Endothelial cell of umbilical vein (primary cell): ENCODE data around the gene SPINDOC. TPM values are rescaled to one million over a fixed set of nuclear protein-coding genes. Genes with fewer than 3 reads are reported as not detected.
A peak's percentile ranks its signal among the peaks of the same experiment; 100 is the strongest.

Experiments
- BruUV-seq: library from RNA; stranded (reverse); fragments of 400-500 nt; replicated peaks from 2 replicates; lab custom pipeline; 2021; lab: Mats Ljungman, UMichigan
- CTCF ChIA-PET: fragments of 300-600, 350-600 bp; sonication (Branson Sonifier 250); formaldehyde crosslinking; loops from one replicate; lab custom pipeline; 2021; ENCODE audit warnings: antibody characterized with exemption, inconsistent platforms; lab: Charles Lee
- POLR2A ChIA-PET: fragments of 300-600, 350-600 bp; sonication (Branson Sonifier 250); formaldehyde crosslinking; loops from one replicate; lab custom pipeline; 2021; ENCODE audit warnings: antibody characterized with exemption, inconsistent platforms; lab: Charles Lee
- DNase-seq: peaks from one replicate; pipeline ENCODE4 v3.0.0-alpha.2; 2011; ENCODE audit warnings: low read depth, low spot score
- FAIRE-seq: peaks from 2 replicates; lab custom pipeline; 2011; peaks lifted over from hg19 to GRCh38; lab: Jason Lieb, UNC
- H2AFZ ChIP-seq: 2 replicates; pipeline ENCODE4 v1.6.0; 2012; ENCODE audit warnings: low read depth, low read length, control low read depth, inconsistent platforms
- H3K27ac ChIP-seq: 2 replicates; pipeline ENCODE4 v1.5.1; 2011; ENCODE audit warnings: low read depth, mild to moderate bottlenecking, control low read depth, low read length, moderate library complexity; ENCODE audit not compliant: insufficient read depth
- H3K27me3 ChIP-seq, 2 experiments: 2 replicates each; pipeline versions ENCODE4 v1.6.0 to v1.6.1; 2011; ENCODE audit warnings: low read length in 2 of 2, mixed read lengths in 1 of 2; ENCODE audit not compliant: control insufficient read depth in 2 of 2, insufficient read depth in 2 of 2
- H3K36me3 ChIP-seq, 2 experiments: 2 replicates in 1 of 2; 3 replicates in 1 of 2; pipeline ENCODE4 v1.5.1; 2011; ENCODE audit warnings: low read length in 2 of 2, mild to moderate bottlenecking in 1 of 2, moderate library complexity in 1 of 2; ENCODE audit not compliant: control insufficient read depth in 2 of 2, insufficient read depth in 2 of 2; ENCODE audit errors: extremely low read depth in 1 of 2
- H3K4me1 ChIP-seq: 3 replicates; pipeline ENCODE4 v1.5.1; 2011; ENCODE audit warnings: mild to moderate bottlenecking, low read length; ENCODE audit not compliant: control insufficient read depth, insufficient read depth; ENCODE audit errors: extremely low read depth
- H3K4me2 ChIP-seq: 2 replicates; pipeline ENCODE4 v1.6.1; 2011; ENCODE audit warnings: low read length, control low read depth, mixed read lengths; ENCODE audit not compliant: insufficient read depth
- H3K4me3 ChIP-seq, 3 experiments: fragments of 200-600 bp in 1 of 3; sonication (generic), shearing (Covaris generic) in 1 of 3; replicated peaks in 1 of 3; 2 replicates each; pipeline ENCODE4 v1.5.1; 2011 to 2016; ENCODE audit warnings: control low read depth in 3 of 3, low read length in 3 of 3, mild to moderate bottlenecking in 2 of 3, inconsistent platforms in 1 of 3, low read depth in 1 of 3, moderate library complexity in 1 of 3; ENCODE audit not compliant: insufficient read depth in 1 of 3
- H3K79me2 ChIP-seq: 2 replicates; pipeline ENCODE4 v1.6.0; 2012; ENCODE audit warnings: low read length, inconsistent platforms; ENCODE audit not compliant: control insufficient read depth, insufficient read depth
- H3K9ac ChIP-seq: replicated peaks from 2 replicates; pipeline ENCODE3; 2011; ENCODE audit warnings: low read length, control low read depth; ENCODE audit not compliant: insufficient read depth; ENCODE audit errors: extremely low read depth
- H3K9me1 ChIP-seq: replicated peaks from 3 replicates; pipeline ENCODE4 v1.6.0; 2011; ENCODE audit warnings: mild to moderate bottlenecking, low read length; ENCODE audit not compliant: control insufficient read depth, insufficient read depth; ENCODE audit errors: extremely low read depth
- H3K9me3 ChIP-seq: replicated peaks from 2 replicates; pipeline ENCODE4 v1.5.1; 2012; ENCODE audit warnings: low read length, inconsistent platforms; ENCODE audit not compliant: control insufficient read depth, insufficient read depth
- H4K20me1 ChIP-seq: replicated peaks from 2 replicates; pipeline ENCODE3; 2011; ENCODE audit warnings: mild to moderate bottlenecking, low read length; ENCODE audit not compliant: control insufficient read depth, insufficient read depth; ENCODE audit errors: extremely low read depth
- EZH2 ChIP-seq: IDR thresholded peaks from 2 replicates; pipeline ENCODE4 v1.6.1; 2012; ENCODE audit warnings: borderline replicate concordance, low read depth, mild to moderate bottlenecking, moderate library complexity, low read length, inconsistent platforms; ENCODE audit not compliant: severe bottlenecking
- FOS ChIP-seq: IDR thresholded peaks from 2 replicates; pipeline ENCODE4 v1.6.1; 2011; ENCODE audit warnings: mild to moderate bottlenecking, low read length, moderate library complexity, borderline replicate concordance; ENCODE audit not compliant: insufficient read depth
- GATA2 ChIP-seq: IDR thresholded peaks from 2 replicates; pipeline ENCODE4 v1.7.0; 2011; ENCODE audit warnings: low read depth, mild to moderate bottlenecking, moderate library complexity, mixed read lengths, low read length; ENCODE audit not compliant: insufficient read length, insufficient read depth
- JUN ChIP-seq: IDR thresholded peaks from 2 replicates; pipeline ENCODE4 v1.6.1; 2011; ENCODE audit warnings: borderline replicate concordance, low read depth; ENCODE audit not compliant: insufficient read length, insufficient read depth
- MYC ChIP-seq: IDR thresholded peaks from one replicate; pipeline ENCODE4 v1.6.1; 2011; ENCODE audit warnings: mild to moderate bottlenecking, low read depth, low read length
- POLR2A ChIP-seq: IDR thresholded peaks from 2 replicates; pipeline ENCODE4 v1.6.1; 2012; ENCODE audit warnings: low read depth, mild to moderate bottlenecking, control low read depth, low read length
- POLR2AphosphoS5 ChIP-seq: IDR thresholded peaks from 2 replicates; pipeline ENCODE4 v1.6.1; 2012; ENCODE audit warnings: low read depth, mild to moderate bottlenecking, control low read depth, low read length, moderate library complexity; ENCODE audit not compliant: insufficient read depth
- dilution Hi-C: fragments of 300-500 bp; cut with MboI; formaldehyde crosslinking; loops from one replicate; pipeline ENCODE4 v1.15.0; 2019; ENCODE audit warnings: low sequenced_read_pairs; ENCODE audit not compliant: extremely low pct_ligation_motif_present
- intact Hi-C: fragments of 100-400 bp; cut with micrococcal nuclease; formaldehyde crosslinking; loops from one replicate; pipeline ENCODE4 v1.10.0; 2022
- polyA plus RNA-seq, 4 experiments: library from polyadenylated mRNA; depleted of rRNA in 3 of 4; stranded (reverse) in 3 of 4; unstranded in 1 of 4; fragments of >200 nt; gene quantifications; 2 replicates each; pipeline versions ENCODE4 v1.2.1 to v1.2.3, GENCODE V29; 2011 to 2012; ENCODE audit warnings: missing spikeins in 1 of 4
- total RNA-seq: library from RNA; stranded (reverse); gene quantifications from 2 replicates; pipeline ENCODE4 v1.2.3, GENCODE V29; 2021
- TF ChIP-seq, protein P1 (sequence below), 2 donors: IDR thresholded peaks; 1 replicate in 1 of 2; 2 replicates in 1 of 2; pipeline ENCODE4 v1.5.1; 2011; ENCODE audit warnings: low read length in 2 of 2, mild to moderate bottlenecking in 2 of 2, moderate library complexity in 2 of 2, control low read depth in 1 of 2, inconsistent platforms in 1 of 2, low read depth in 1 of 2; ENCODE audit not compliant: insufficient read depth in 1 of 2; ENCODE audit errors: extremely low read depth in 1 of 2
- TF ChIP-seq, protein P2 (sequence below): IDR thresholded peaks from 2 replicates; pipeline ENCODE4 v1.6.1; 2011; ENCODE audit not compliant: insufficient read depth, insufficient read length

SPINDOC gene
- total and polyA plus RNA-seq, 2 donors (not counting 3 experiments of a cell fraction or from before 2014, with no cell fraction given), result 29.4 to 54.5 TPM

DNA sequence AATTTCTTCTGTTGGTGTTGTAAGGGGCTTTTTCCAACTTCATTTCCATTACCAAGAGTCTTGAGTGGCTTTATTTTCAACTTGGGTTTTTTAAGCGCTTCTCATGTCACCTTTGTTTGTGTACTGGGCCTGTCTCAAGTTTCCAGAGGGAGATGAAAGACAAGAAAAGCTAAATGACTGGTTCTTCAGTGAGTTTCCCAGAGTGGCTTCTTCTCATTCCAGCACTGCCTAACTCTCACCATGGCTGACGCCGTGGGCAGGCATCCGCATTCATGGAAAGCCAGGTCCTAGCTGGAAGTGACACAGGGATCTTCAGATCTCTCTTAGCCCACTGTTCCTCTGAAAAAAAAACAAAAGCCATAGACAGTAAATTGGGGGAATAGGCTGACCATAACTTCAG is 54.3 kb downstream of the SPINDOC start:
- ChIA-PET POLR2A (interaction anchor here (0.6 kb wide), 1 partner anchor 38 kb away, joined by 3 read pairs; no protein-coding TSS in a partner anchor), CTCF (interaction anchor here (1.6 to 1.7 kb wide), 2 partner anchors 32 to 78 kb away, joined by 3 to 4 read pairs; no protein-coding TSS in a partner anchor)
- peaks cover 59% of the 10 kb centered on the region for H3K79me2 ChIP-seq

DNA sequence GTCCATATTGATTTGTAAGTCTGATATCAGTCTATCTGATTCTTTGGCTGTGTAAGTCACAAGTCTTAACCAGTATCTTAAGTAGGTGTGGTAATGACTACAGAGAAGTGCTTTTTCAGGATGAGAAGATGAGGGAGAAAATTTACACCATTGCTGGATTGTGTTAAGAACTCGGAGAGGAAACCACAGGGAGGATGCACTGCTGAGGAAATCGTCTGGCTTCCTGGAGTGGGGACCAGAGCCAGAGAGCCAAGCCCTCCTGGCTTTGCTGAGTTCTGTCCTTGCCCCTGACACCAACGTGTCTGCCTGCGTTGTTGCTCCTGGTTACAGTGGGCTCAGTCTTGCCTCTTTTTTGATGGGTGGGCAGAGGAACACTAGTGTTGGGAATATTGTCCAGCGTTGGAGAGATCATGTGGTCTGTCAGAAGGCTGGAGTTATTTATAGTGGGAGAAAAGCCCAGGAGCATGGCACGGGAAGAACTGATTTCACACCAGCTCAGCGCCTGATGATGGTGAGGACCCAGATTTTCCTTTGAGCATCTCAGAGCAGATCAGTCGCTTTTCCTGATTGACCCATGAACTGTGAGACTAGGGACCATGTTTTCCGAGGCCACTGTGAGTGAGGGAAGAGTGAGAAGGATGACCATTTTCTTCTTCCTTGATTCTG is 55.3 kb downstream of the SPINDOC start:
- BruUV-seq, result no TSS peak
- CTCF ChIA-PET, result no interaction called here
- peak; percentile 16 for DNase-seq

More for the DNA sequence above, 54.3 kb downstream of the SPINDOC start:
- no peak for FAIRE-seq
- TF ChIP-seq JUN, result no peak
- TF ChIP-seq MYC, result no peak
- no peak for TF ChIP-seq POLR2A
- no peak for TF ChIP-seq POLR2AphosphoS5
- TF ChIP-seq EZH2, result no peak
- TF ChIP-seq FOS, result no peak
- no TSS peak for BruUV-seq
- no peaks in the 10 kb centered on the region for H3K9me3 ChIP-seq
- no peak for DNase-seq
- H3K4me2 ChIP-seq, result no peak overlapping the region
- H3K4me3 ChIP-seq, result no peak overlapping the region
- peaks cover 0 to 2% of the 10 kb centered on the region in 2 experiments for H3K36me3 ChIP-seq
- no peak overlapping the region for H2AFZ ChIP-seq
- H3K4me1 ChIP-seq, result peaks cover 16% of the 10 kb centered on the region
- intact Hi-C loops, result no loop called here
- no peaks in the 10 kb centered on the region for H3K9me1 ChIP-seq
- dilution Hi-C loops, result no loop called here
- H3K27ac ChIP-seq, result no peak overlapping the region
- H3K27me3 ChIP-seq, result no peaks in the 10 kb centered on the region
- no peaks in the 10 kb centered on the region for H4K20me1 ChIP-seq
- no peak overlapping the region for H3K9ac ChIP-seq

More for the DNA sequence above, 55.3 kb downstream of the SPINDOC start:
- Histone ChIP-seq H2AFZ (no peak overlapping the region), H3K4me2 (no peak overlapping the region), H3K36me3 (peaks cover 0 to 2% of the 10 kb centered on the region in 2 experiments), H3K9me1 (no peaks in the 10 kb centered on the region), H3K27ac (no peak overlapping the region), H3K79me2 (peaks cover 63% of the 10 kb centered on the region), H3K27me3 (no peaks in the 10 kb centered on the region), H3K4me3 (no peak overlapping the region), H3K9ac (no peak overlapping the region), H3K4me1 (peaks cover 17% of the 10 kb centered on the region), H3K9me3 (no peaks in the 10 kb centered on the region), H4K20me1 (no peaks in the 10 kb centered on the region)
- intact Hi-C loops, result no loop called here
- no peak for TF ChIP-seq GATA2
- TF ChIP-seq JUN, result no peak
- TF ChIP-seq POLR2AphosphoS5, result no peak
- no peak for TF ChIP-seq POLR2A
- TF ChIP-seq, protein P1, sequence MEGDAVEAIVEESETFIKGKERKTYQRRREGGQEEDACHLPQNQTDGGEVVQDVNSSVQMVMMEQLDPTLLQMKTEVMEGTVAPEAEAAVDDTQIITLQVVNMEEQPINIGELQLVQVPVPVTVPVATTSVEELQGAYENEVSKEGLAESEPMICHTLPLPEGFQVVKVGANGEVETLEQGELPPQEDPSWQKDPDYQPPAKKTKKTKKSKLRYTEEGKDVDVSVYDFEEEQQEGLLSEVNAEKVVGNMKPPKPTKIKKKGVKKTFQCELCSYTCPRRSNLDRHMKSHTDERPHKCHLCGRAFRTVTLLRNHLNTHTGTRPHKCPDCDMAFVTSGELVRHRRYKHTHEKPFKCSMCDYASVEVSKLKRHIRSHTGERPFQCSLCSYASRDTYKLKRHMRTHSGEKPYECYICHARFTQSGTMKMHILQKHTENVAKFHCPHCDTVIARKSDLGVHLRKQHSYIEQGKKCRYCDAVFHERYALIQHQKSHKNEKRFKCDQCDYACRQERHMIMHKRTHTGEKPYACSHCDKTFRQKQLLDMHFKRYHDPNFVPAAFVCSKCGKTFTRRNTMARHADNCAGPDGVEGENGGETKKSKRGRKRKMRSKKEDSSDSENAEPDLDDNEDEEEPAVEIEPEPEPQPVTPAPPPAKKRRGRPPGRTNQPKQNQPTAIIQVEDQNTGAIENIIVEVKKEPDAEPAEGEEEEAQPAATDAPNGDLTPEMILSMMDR (IDR thresholded peaks at IDR 0.05; ENCODE audit: extremely low read depth in 1 of 2, insufficient read depth in 1 of 2, low read depth in 1 of 2, low read length in 2 of 2), result no peak
- no peak for TF ChIP-seq MYC
- TF ChIP-seq FOS, result no peak
- no peak for TF ChIP-seq EZH2
- TF ChIP-seq, protein P2, sequence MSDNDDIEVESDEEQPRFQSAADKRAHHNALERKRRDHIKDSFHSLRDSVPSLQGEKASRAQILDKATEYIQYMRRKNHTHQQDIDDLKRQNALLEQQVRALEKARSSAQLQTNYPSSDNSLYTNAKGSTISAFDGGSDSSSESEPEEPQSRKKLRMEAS, result no peak
- POLR2A ChIA-PET, result no interaction called here
- FAIRE-seq, result peak; percentile 52
- dilution Hi-C loops, result no loop called here
